Measurements from ENCODE around the gene KCNT2. TPM values are rescaled to one million over a fixed set of nuclear protein-coding genes. Genes with fewer than 3 reads are reported as not detected.

Gene KCNT2
- total RNA-seq, 1 experiment from 2014 or later, result 9.1 TPM

DNA sequence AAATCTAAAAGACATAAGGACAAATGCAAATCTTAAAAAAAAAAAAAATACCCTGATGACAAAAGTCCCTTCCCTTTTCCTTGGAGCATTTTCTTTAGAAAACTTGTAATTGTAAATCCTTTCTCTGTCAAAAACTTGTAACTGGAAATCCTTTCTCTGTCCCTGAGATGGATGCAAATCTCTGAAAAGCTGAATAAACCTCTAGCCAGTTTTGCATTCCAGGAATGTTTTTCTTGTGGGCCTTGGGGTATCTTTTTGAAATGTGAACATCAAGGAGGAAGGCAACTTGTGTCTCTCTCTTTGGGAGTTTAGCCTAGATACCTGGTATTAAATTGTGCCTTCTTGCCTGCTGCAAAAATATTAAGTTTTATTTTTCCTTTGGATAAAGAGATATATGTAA is 305.3 kb downstream of the KCNT2 start:
- Histone ChIP-seq H4K5ac (ENCODE audit: insufficient read length, low read depth, low read length) (no peak overlapping the region), H3T11ph (ENCODE audit: low read length) (no peak overlapping the region), H4K20me1 (ENCODE audit: control insufficient read depth, insufficient read depth, insufficient read length) (no peaks in the 10 kb centered on the region), H3K27ac (ENCODE audit: insufficient read length, low read depth, low read length) (no peak overlapping the region), H2BK5ac (ENCODE audit: insufficient read length, low read length) (no peak overlapping the region), H2BK120ac (ENCODE audit: low read depth, low read length, poor library complexity, severe bottlenecking) (no peak overlapping the region), H2AK5ac (ENCODE audit: insufficient read length, low read length) (no peak overlapping the region), H3K14ac (ENCODE audit: insufficient read depth, low read length) (no peak overlapping the region), H2BK12ac (ENCODE audit: insufficient read length, low read depth, low read length) (no peak overlapping the region), H3K4ac (ENCODE audit: low read depth, low read length) (no peak overlapping the region), H2AFZ (ENCODE audit: low read length) (no peak overlapping the region), H4K91ac (ENCODE audit: insufficient read length, low read depth, low read length) (no peak overlapping the region), H3K4me1 (ENCODE audit: insufficient read depth, low read length) (peaks cover 5% of the 10 kb centered on the region; the same call in 1 of the 2 replicates), H4K8ac (replicated peaks; ENCODE audit: insufficient read length, low read depth, low read length) (no peak overlapping the region), H3K23me2 (ENCODE audit: insufficient read length, low read depth, low read length, poor library complexity, severe bottlenecking) (no peaks in the 10 kb centered on the region), H2BK20ac (ENCODE audit: low read depth, low read length, poor library complexity, severe bottlenecking) (no peak overlapping the region), H3K27me3 (ENCODE audit: insufficient read depth, low read length) (no peaks in the 10 kb centered on the region), H3K23ac (ENCODE audit: insufficient read length, low read depth, low read length) (no peak overlapping the region), H3K79me1 (ENCODE audit: insufficient read depth, low read depth, low read length, poor library complexity, severe bottlenecking) (no peaks in the 10 kb centered on the region), H3K56ac (ENCODE audit: insufficient read length, low read depth, low read length) (no peak overlapping the region), H2BK15ac (ENCODE audit: low read depth, low read length) (no peak overlapping the region), H3K18ac (ENCODE audit: insufficient read length, low read depth, low read length) (no peak overlapping the region), H3K79me2 (ENCODE audit: insufficient read depth, low read length) (no peaks in the 10 kb centered on the region), H3K4me2 (ENCODE audit: insufficient read depth, insufficient read length, low read length) (no peak overlapping the region), H3K9ac (ENCODE audit: extremely low read depth, insufficient read length, low read length) (no peak overlapping the region), H3K9me3 (ENCODE audit: control insufficient read depth, low read depth, low read length) (no peaks in the 10 kb centered on the region)
- DNase-seq, result no peak
- TF ChIP-seq, protein P1, sequence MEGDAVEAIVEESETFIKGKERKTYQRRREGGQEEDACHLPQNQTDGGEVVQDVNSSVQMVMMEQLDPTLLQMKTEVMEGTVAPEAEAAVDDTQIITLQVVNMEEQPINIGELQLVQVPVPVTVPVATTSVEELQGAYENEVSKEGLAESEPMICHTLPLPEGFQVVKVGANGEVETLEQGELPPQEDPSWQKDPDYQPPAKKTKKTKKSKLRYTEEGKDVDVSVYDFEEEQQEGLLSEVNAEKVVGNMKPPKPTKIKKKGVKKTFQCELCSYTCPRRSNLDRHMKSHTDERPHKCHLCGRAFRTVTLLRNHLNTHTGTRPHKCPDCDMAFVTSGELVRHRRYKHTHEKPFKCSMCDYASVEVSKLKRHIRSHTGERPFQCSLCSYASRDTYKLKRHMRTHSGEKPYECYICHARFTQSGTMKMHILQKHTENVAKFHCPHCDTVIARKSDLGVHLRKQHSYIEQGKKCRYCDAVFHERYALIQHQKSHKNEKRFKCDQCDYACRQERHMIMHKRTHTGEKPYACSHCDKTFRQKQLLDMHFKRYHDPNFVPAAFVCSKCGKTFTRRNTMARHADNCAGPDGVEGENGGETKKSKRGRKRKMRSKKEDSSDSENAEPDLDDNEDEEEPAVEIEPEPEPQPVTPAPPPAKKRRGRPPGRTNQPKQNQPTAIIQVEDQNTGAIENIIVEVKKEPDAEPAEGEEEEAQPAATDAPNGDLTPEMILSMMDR (conservative IDR thresholded peaks at IDR 0.05), result no peak
- Mint-ChIP-seq H3K36me3 (ENCODE audit: insufficient read depth in 1 of 3, low read depth in 3 of 3) (peaks cover 0 to 4% (median 2%) of the 10 kb centered on the region in 3 experiments; a peak in 2 of 7 replicates), H3K4me1 (peaks cover 49% of the 10 kb centered on the region in 2 experiments), H3K9me3 (no peaks in the 10 kb centered on the region), H3K4me3 (no peak overlapping the region), H3K27me3 (ENCODE audit: low read depth) (no peaks in the 10 kb centered on the region), H3K27ac (peak overlapping the region; percentile 6 to 98 (median 21); a peak in 5 of 7 replicates)

All from H9 (cell line).